ENCODE data around the gene NOL4L. TPM values are rescaled to one million over a fixed set of nuclear protein-coding genes. Genes with fewer than 3 reads are reported as not detected.

Gene NOL4L
- total RNA-seq, 1 experiment from 2014 or later: 31.7 TPM

DNA sequence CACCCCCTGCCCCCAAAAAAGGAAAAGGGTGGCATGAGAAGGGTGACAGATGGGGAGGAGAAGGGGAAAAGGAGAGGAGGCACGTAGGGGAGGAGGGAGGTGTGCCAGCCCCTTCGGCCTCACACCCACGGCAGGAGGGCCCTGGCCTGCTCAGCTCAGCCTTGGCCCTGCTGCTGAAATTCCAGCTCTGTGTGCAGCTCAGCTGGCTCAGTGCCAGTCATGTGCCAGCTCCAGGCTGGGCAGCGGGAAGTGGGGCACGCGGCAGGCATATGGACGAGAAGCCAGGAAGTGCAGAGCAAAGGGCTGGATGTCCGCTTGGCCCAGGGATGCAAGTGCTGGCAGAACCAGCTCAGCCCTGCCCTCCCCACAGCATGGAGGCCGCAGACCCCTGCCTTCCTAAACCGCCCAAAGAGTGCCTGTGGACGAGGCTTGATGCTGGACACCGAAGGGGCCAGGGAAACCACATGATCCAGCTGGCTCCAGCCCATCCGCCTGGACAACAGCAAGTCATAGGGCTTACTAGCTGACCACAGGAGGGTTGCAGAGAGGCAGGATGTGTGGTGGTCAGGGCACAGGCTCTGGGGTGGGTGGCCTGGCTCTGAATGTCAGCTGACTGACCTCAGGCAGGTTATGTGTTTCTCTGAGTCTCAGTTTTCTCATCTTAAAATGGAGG, 60.2 kb downstream of the NOL4L start:
- Histone ChIP-seq H3T11ph (ENCODE audit: low read length) (no peak overlapping the region), H3K79me1 (ENCODE audit: insufficient read depth, low read depth, low read length, poor library complexity, severe bottlenecking) (no peaks in the 10 kb centered on the region), H3K4me1 (ENCODE audit: insufficient read depth, low read length) (no peaks in the 10 kb centered on the region), H3K27me3 (ENCODE audit: insufficient read depth, low read length) (no peaks in the 10 kb centered on the region), H3K9me3 (ENCODE audit: control insufficient read depth, low read depth, low read length) (no peaks in the 10 kb centered on the region), H3K27ac (ENCODE audit: insufficient read length, low read depth, low read length) (no peak overlapping the region), H4K5ac (ENCODE audit: insufficient read length, low read depth, low read length) (no peak overlapping the region), H2BK15ac (ENCODE audit: low read depth, low read length) (no peak overlapping the region), H3K4ac (ENCODE audit: low read depth, low read length) (no peak overlapping the region), H4K91ac (ENCODE audit: insufficient read length, low read depth, low read length) (no peak overlapping the region), H3K23me2 (ENCODE audit: insufficient read length, low read depth, low read length, poor library complexity, severe bottlenecking) (no peaks in the 10 kb centered on the region), H2BK120ac (ENCODE audit: low read depth, low read length, poor library complexity, severe bottlenecking) (no peak overlapping the region), H3K79me2 (ENCODE audit: insufficient read depth, low read length) (no peaks in the 10 kb centered on the region), H2AFZ (ENCODE audit: low read length) (no peak overlapping the region), H4K8ac (replicated peaks; ENCODE audit: insufficient read length, low read depth, low read length) (no peak overlapping the region), H2AK5ac (ENCODE audit: insufficient read length, low read length) (no peak overlapping the region), H3K4me2 (ENCODE audit: insufficient read depth, insufficient read length, low read length) (no peak overlapping the region), H4K20me1 (ENCODE audit: control insufficient read depth, insufficient read depth, insufficient read length) (no peaks in the 10 kb centered on the region), H3K14ac (ENCODE audit: insufficient read depth, low read length) (no peak overlapping the region), H2BK12ac (ENCODE audit: insufficient read length, low read depth, low read length) (no peak overlapping the region), H3K23ac (ENCODE audit: insufficient read length, low read depth, low read length) (no peak overlapping the region), H2BK20ac (ENCODE audit: low read depth, low read length, poor library complexity, severe bottlenecking) (no peak overlapping the region), H3K9ac (ENCODE audit: extremely low read depth, insufficient read length, low read length) (no peak overlapping the region), H3K18ac (ENCODE audit: insufficient read length, low read depth, low read length) (no peak overlapping the region), H3K56ac (ENCODE audit: insufficient read length, low read depth, low read length) (no peak overlapping the region), H2BK5ac (ENCODE audit: insufficient read length, low read length) (no peak overlapping the region)
- Mint-ChIP-seq H3K27me3 (ENCODE audit: low read depth) (peaks cover 42% of the 10 kb centered on the region), H3K9me3 (no peaks in the 10 kb centered on the region), H3K4me1 (peaks cover 14 to 26% of the 10 kb centered on the region in 2 experiments), H3K4me3 (no peak overlapping the region), H3K36me3 (ENCODE audit: insufficient read depth in 1 of 3, low read depth in 3 of 3) (no peaks in the 10 kb centered on the region), H3K27ac (no peak overlapping the region)
- TF ChIP-seq, protein P1, sequence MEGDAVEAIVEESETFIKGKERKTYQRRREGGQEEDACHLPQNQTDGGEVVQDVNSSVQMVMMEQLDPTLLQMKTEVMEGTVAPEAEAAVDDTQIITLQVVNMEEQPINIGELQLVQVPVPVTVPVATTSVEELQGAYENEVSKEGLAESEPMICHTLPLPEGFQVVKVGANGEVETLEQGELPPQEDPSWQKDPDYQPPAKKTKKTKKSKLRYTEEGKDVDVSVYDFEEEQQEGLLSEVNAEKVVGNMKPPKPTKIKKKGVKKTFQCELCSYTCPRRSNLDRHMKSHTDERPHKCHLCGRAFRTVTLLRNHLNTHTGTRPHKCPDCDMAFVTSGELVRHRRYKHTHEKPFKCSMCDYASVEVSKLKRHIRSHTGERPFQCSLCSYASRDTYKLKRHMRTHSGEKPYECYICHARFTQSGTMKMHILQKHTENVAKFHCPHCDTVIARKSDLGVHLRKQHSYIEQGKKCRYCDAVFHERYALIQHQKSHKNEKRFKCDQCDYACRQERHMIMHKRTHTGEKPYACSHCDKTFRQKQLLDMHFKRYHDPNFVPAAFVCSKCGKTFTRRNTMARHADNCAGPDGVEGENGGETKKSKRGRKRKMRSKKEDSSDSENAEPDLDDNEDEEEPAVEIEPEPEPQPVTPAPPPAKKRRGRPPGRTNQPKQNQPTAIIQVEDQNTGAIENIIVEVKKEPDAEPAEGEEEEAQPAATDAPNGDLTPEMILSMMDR (conservative IDR thresholded peaks at IDR 0.05): no peak
- no peak for DNase-seq
- WGBS (ENCODE audit: extremely low coverage, insufficient read length, low lambda C conversion rate): no CpG with 5 or more reads among the region's 13 CpGs
